Measurements from ENCODE around the gene SLC29A1. TPM values are rescaled to one million over a fixed set of nuclear protein-coding genes. Genes with fewer than 3 reads are reported as not detected.

The SLC29A1 gene
- total RNA-seq, 1 experiment from 2014 or later: 45.3 TPM

- H3K36me3 ChIP-seq (ENCODE audit: low read depth): no peaks in the 10 kb centered on the region
- H3K79me2 ChIP-seq (ENCODE audit: low read depth): no peaks in the 10 kb centered on the region
- BruUV-seq (replicated peaks): no TSS peak
- POLR2A ChIA-PET (ENCODE audit: unreplicated experiment): interaction anchor here (0.6 kb wide), 1 partner anchor 1211 kb away, joined by 4 read pairs; no protein-coding TSS in a partner anchor
- H3F3A ChIP-seq (ENCODE audit: insufficient read depth, low read depth): peaks cover 9% of the 10 kb centered on the region; the same call in 1 of the 2 replicates
- H3K27me3 ChIP-seq (ENCODE audit: insufficient read depth, low read depth): no peaks in the 10 kb centered on the region
- H3K4me1 ChIP-seq (replicated peaks; ENCODE audit: insufficient read depth): no peaks in the 10 kb centered on the region
- no peak overlapping the region for H2AFZ ChIP-seq
- intact Hi-C loops (cut with micrococcal nuclease; ENCODE audit: unreplicated experiment): no loop called here
- H3K4me3 ChIP-seq: no peak overlapping the region
- H4K20me1 ChIP-seq (ENCODE audit: insufficient read depth): no peaks in the 10 kb centered on the region
- H3K27ac ChIP-seq: no peak overlapping the region
- TF ChIP-seq CTCF (conservative IDR thresholded peaks at IDR 0.05): no peak
- TF ChIP-seq EZH2 (IDR thresholded peaks at IDR 0.05; ENCODE audit: low read depth): no peak
- H3K9me2 ChIP-seq (ENCODE audit: insufficient read depth): no peaks in the 10 kb centered on the region
- CTCF ChIA-PET: no interaction called here
- DNase-seq: no peak
- no peak overlapping the region for H3K4me2 ChIP-seq
- no peaks in the 10 kb centered on the region for H3K9me3 ChIP-seq (ENCODE audit: insufficient read depth, low read depth)
Observed at GRCh38 chr6:44189257-44189656, 34.1 kb upstream of the SLC29A1 start.

GRCh38 chr6:44190715-44191114, 32.7 kb upstream of the SLC29A1 start:
- H2AFZ ChIP-seq: no peak overlapping the region
- H3K4me3 ChIP-seq: no peak overlapping the region
- H3K4me2 ChIP-seq: no peak overlapping the region
- H3K27me3 ChIP-seq (ENCODE audit: insufficient read depth, low read depth): no peaks in the 10 kb centered on the region
- no peak for TF ChIP-seq EZH2 (IDR thresholded peaks at IDR 0.05; ENCODE audit: low read depth)
- no peak for TF ChIP-seq CTCF (conservative IDR thresholded peaks at IDR 0.05)
- H3F3A ChIP-seq (ENCODE audit: insufficient read depth, low read depth): peaks cover 9% of the 10 kb centered on the region; the same call in 1 of the 2 replicates
- DNase-seq: no peak
- ChIA-PET CTCF (interaction anchor here (0.8 kb wide), 1 partner anchor 13 kb away, joined by 3 read pairs; no protein-coding TSS in a partner anchor), POLR2A (ENCODE audit: unreplicated experiment) (no interaction called here)
- no peaks in the 10 kb centered on the region for H3K9me2 ChIP-seq (ENCODE audit: insufficient read depth)
- no TSS peak for BruUV-seq (replicated peaks)
- H3K36me3 ChIP-seq (ENCODE audit: low read depth): no peaks in the 10 kb centered on the region
- H3K4me1 ChIP-seq (replicated peaks; ENCODE audit: insufficient read depth): no peaks in the 10 kb centered on the region
- no peak overlapping the region for H3K27ac ChIP-seq
- no peaks in the 10 kb centered on the region for H3K79me2 ChIP-seq (ENCODE audit: low read depth)
- intact Hi-C loops (cut with micrococcal nuclease; ENCODE audit: unreplicated experiment): no loop called here
- H3K9me3 ChIP-seq (ENCODE audit: insufficient read depth, low read depth): no peaks in the 10 kb centered on the region
- H4K20me1 ChIP-seq (ENCODE audit: insufficient read depth): no peaks in the 10 kb centered on the region

GRCh38 chr6:44192428-44193041, 30.9 kb upstream of the SLC29A1 start:
- TF ChIP-seq EZH2 (IDR thresholded peaks at IDR 0.05; ENCODE audit: low read depth) (no peak), CTCF (conservative IDR thresholded peaks at IDR 0.05) (no peak)
- H3K36me3 ChIP-seq (ENCODE audit: low read depth): no peaks in the 10 kb centered on the region
- POLR2A ChIA-PET (ENCODE audit: unreplicated experiment): interaction anchor here (0.5 kb wide), 1 partner anchor 27 kb away, joined by 14 read pairs; no protein-coding TSS in a partner anchor
- H3K9me3 ChIP-seq (ENCODE audit: insufficient read depth, low read depth): no peaks in the 10 kb centered on the region
- no peaks in the 10 kb centered on the region for H3K9me2 ChIP-seq (ENCODE audit: insufficient read depth)
- no peak overlapping the region for H3K27ac ChIP-seq
- H3K4me1 ChIP-seq (replicated peaks; ENCODE audit: insufficient read depth): no peaks in the 10 kb centered on the region
- no TSS peak for BruUV-seq (replicated peaks)
- peaks cover 9% of the 10 kb centered on the region; the same call in 1 of the 2 replicates for H3F3A ChIP-seq (ENCODE audit: insufficient read depth, low read depth)
- intact Hi-C loops (cut with micrococcal nuclease; ENCODE audit: unreplicated experiment): no loop called here
- H3K79me2 ChIP-seq (ENCODE audit: low read depth): no peaks in the 10 kb centered on the region
- no peaks in the 10 kb centered on the region for H4K20me1 ChIP-seq (ENCODE audit: insufficient read depth)
- CTCF ChIA-PET: interaction anchor here (0.6 kb wide), 1 partner anchor 302 kb away, joined by 3 read pairs; no protein-coding TSS in a partner anchor
- no peaks in the 10 kb centered on the region for H3K27me3 ChIP-seq (ENCODE audit: insufficient read depth, low read depth)
- H3K4me2 ChIP-seq: no peak overlapping the region
- H2AFZ ChIP-seq: 0 out of 2 replicates have a peak overlapping the region, but pooled peaks have one; percentile 58
- DNase-seq: no peak
- no peak overlapping the region for H3K4me3 ChIP-seq

Measured in PC-9 (cell line).